Measurements from ENCODE around the gene SH2D1A. TPM values are rescaled to one million over a fixed set of nuclear protein-coding genes. Genes with fewer than 3 reads are reported as not detected.
"Not testable (repeated sequence)": the region's sequence is repeated elsewhere in the genome, so short reads cannot be mapped to it uniquely, and the experiment has no call there.

Gene SH2D1A
- total RNA-seq, 6 experiments from 2014 or later: 0.37 to 0.62 (median 0.51) TPM; not detected in 2

GRCh38 chrX:124325732-124326131 lies 20.6 kb upstream of the SH2D1A start:
- H3K27ac ChIP-seq: no peak overlapping the region
- DNase-seq: no peak

GRCh38 chrX:124328765-124329164 lies 17.6 kb upstream of the SH2D1A start:
- ATAC-seq: no peak
- no peak for TF ChIP-seq POLR2A (IDR thresholded peaks at IDR 0.05)
- TF ChIP-seq CTCF (IDR thresholded peaks at IDR 0.05): no peak
- Histone ChIP-seq H3K27ac (no peak overlapping the region), H3K4me1 (no peaks in the 10 kb centered on the region), H3K27me3 (no peaks in the 10 kb centered on the region), H3K9me3 (no peaks in the 10 kb centered on the region), H3K36me3 (no peaks in the 10 kb centered on the region), H3K4me3 (no peak overlapping the region)
- WGBS (ENCODE audit: insufficient coverage, low coverage, low lambda C conversion rate, missing lambda C conversion rate): 58% methylated on average over 1 of the region's 1 CpG
- DNase-seq: no peak
- intact Hi-C loops (cut with DNase I): no loop called here

More at GRCh38 chrX:124325732-124326131, 20.6 kb upstream of the SH2D1A start:
- Histone ChIP-seq H3K9me3 (no peaks in the 10 kb centered on the region), H3K36me3 (no peaks in the 10 kb centered on the region), H3K4me3 (no peak overlapping the region), H3K27me3 (no peaks in the 10 kb centered on the region), H3K4me1 (no peaks in the 10 kb centered on the region)
- intact Hi-C loops (cut with DNase I): no loop called here
- no peak for TF ChIP-seq CTCF (IDR thresholded peaks at IDR 0.05)
- TF ChIP-seq POLR2A (IDR thresholded peaks at IDR 0.05): no peak
- no peak for ATAC-seq
- 78% methylated on average over 1 of the region's 1 CpG for WGBS (ENCODE audit: insufficient coverage, low coverage, low lambda C conversion rate, missing lambda C conversion rate)

GRCh38 chrX:124332481-124333424 lies 13.6 kb upstream of the SH2D1A start, which contains the start of gene TEX13D:
Gene TEX13D, plus strand, starts transcription at chrX:124332660. Its CDS starts 258 bp downstream, at chrX:124332918.
- Histone ChIP-seq H3K4me1 (no peaks in the 10 kb centered on the region), H3K9me3 (no peaks in the 10 kb centered on the region), H3K4me3 (no peak within 1 kb of the TSS), H3K27ac (no peak within 1 kb of the TSS), H3K27me3 (no peaks in the 10 kb centered on the region), H3K36me3 (no peaks in the 10 kb centered on the region)
- no peak for TF ChIP-seq CTCF (IDR thresholded peaks at IDR 0.05)
- TF ChIP-seq POLR2A (IDR thresholded peaks at IDR 0.05): no peak
- DNase-seq (no peak), ATAC-seq (no peak)
- intact Hi-C loops (cut with DNase I): no loop called here
- WGBS (ENCODE audit: insufficient coverage, low coverage, low lambda C conversion rate, missing lambda C conversion rate): 100% methylated on average over 4 of the region's 57 CpGs

GRCh38 chrX:124333862-124334261 lies 12.5 kb upstream of the SH2D1A start:
- DNase-seq (no peak), ATAC-seq (no peak)
- 75% methylated on average over 4 of the region's 6 CpGs for WGBS (ENCODE audit: insufficient coverage, low coverage, low lambda C conversion rate, missing lambda C conversion rate)
- Histone ChIP-seq H3K27me3 (no peaks in the 10 kb centered on the region), H3K4me3 (no peak overlapping the region), H3K36me3 (no peaks in the 10 kb centered on the region), H3K9me3 (no peaks in the 10 kb centered on the region), H3K27ac (no peak overlapping the region), H3K4me1 (no peaks in the 10 kb centered on the region)
- intact Hi-C loops (cut with DNase I): no loop called here
- TF ChIP-seq CTCF (IDR thresholded peaks at IDR 0.05): no peak
- no peak for TF ChIP-seq POLR2A (IDR thresholded peaks at IDR 0.05)

- H3K9me3 ChIP-seq; H3K36me3 ChIP-seq; ATAC-seq; intact Hi-C loops (cut with DNase I); DNase-seq; H3K4me1 ChIP-seq; H3K27ac ChIP-seq; H3K4me3 ChIP-seq; H3K27me3 ChIP-seq: not testable (repeated sequence)
- WGBS (ENCODE audit: insufficient coverage, low coverage, low lambda C conversion rate, missing lambda C conversion rate): 77% methylated on average over 2 of the region's 2 CpGs
Measured at GRCh38 chrX:124334555-124334954, 11.8 kb upstream of the SH2D1A start.

Data from right lobe of liver (tissue), 6 donors.